ENCODE results near the gene ARMC9.
"Not testable (repeated sequence)": the region's sequence is repeated elsewhere in the genome, so short reads cannot be mapped to it uniquely, and the experiment has no call there.

Gene ARMC9

DNA sequence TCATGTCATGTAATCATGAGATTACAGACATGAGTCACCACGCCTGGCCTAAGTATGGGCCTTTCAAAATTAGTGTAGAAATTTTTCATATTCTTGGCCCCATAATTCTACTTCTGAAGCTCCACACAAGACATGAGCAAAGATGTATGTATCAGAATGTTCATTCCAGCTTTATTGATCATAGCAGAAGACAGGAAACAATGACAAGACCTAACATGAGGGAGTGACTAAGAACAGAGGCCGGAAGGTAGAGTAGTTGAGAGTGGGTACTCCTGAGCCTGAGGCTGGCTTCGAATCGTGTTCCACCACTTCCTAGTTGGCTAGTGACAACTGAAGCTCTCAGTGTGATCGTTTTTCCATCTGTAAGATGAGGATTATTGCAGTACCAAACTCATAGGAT is 89.3 kb downstream of the ARMC9 start:
- DNase-seq (ENCODE audit: low spot score): no peak

DNA sequence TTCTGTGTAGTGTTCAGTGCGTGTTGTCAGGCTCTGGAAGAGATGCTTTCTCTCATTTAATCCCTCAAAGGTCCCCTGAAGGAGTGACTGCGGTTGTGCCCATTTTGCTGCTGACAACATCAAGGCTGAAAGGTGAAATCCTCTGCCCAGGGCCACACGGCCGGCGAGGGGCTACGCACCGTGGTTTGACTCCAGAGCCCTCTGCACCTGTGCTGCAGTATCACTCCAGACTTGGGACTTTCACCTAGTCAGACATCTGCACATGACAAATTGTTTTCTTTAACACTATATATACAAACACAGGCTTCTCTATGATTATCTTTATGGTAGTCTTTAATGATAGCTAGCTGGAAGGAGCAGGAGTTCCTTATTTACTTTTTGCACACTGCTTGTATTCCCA is 90.2 kb downstream of the ARMC9 start:
- DNase-seq (ENCODE audit: low spot score): no peak

GRCh38 chr2:231290321-231291015 is 92.0 kb downstream of the ARMC9 start:
- DNase-seq (ENCODE audit: low spot score): no peak

DNA sequence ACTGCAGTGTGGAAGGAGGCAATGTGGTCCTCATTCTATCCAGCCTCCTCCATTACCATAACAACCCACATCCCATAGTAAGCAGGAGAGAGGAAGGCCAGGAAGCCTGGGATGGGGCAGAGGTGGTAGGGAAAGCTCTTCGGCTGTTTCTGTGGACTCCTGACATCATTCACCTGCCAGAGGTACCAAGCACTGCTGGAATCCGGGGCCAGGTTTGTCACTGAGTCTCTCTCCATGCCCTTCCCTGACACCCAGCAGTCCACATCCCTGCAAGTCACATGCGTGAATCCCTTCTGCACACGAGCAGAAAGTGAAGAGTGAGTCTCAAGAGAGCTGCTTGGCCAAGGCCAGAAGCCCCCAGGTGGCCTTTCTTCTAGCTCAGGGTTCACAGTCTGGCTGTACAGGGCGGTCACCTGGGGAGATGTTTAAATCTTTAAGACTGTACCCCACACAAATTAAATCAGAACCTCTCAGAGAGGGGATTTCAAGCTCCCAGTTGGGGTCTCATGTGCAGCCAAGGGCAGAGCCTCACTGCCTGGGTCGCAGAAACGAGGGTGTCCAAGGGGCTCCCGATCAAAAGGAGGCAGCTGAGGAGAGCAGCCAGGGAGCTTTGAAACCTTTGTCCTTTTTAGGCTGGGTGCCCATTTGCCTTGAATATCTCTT is 94.2 kb downstream of the ARMC9 start:
- no peak for DNase-seq (ENCODE audit: low spot score)

GRCh38 chr2:231293163-231293562 is 94.7 kb downstream of the ARMC9 start:
- DNase-seq (ENCODE audit: low spot score): no peak

GRCh38 chr2:231294116-231294515 is 95.7 kb downstream of the ARMC9 start:
- DNase-seq (ENCODE audit: low spot score): no peak

DNA sequence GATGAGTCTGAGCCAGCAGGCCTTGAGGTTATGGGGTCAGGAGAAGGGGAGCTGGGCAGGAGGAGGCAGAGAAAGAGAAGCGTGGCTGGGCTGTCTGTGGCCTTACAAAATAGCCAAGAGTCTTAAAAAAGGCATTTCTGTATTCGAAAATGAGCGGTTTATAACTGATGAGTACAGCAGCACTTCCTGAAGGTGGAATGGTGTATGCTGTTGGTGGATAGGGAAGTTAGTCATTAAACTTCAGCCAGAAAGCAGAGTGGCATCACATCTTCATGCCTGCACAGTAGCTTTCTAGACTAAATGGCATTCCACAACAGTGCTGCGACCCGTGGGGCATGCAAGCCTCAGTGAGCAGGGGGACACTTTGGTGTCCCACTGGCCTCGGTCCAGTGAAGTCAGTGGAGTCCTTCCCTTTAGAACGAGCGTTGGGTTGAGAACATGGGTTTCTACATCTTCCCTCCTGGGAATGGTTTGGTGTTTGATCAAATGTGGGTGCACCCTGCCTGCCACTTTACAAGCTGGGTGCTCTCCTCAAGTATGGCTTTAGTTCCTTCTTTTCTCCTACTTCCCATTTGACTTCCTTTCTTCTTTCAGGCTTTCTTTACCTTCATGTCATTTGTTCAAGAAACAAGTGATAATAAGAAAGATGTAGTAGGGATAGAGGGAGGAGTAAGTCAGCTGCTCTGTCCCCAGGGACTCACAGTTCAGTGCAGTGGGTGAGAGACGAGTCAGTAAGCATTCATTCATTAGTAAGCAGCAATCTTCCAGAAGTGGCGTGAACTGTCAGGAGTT is 96.3 kb downstream of the ARMC9 start:
- DNase-seq (ENCODE audit: low spot score): peak; percentile 18

DNA sequence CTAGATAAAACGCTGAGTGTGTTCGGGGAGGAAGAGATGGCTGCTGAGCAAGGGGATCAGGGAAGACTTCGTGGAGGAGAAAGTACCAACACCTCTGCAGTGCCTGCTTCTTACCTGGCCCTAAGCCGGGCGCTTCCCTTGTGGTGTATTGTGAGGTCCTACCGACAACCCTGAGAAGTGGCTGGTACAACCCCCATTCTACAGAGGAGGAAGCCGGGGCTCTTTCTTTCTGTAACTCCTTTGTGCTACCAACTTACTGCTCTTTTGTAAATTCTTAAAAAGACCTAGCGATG is 96.9 kb downstream of the ARMC9 start:
- no peak for DNase-seq (ENCODE audit: low spot score)

- no peak for DNase-seq (ENCODE audit: low spot score)
Measured at GRCh38 chr2:231296401-231296974, 98.1 kb downstream of the ARMC9 start.

DNA sequence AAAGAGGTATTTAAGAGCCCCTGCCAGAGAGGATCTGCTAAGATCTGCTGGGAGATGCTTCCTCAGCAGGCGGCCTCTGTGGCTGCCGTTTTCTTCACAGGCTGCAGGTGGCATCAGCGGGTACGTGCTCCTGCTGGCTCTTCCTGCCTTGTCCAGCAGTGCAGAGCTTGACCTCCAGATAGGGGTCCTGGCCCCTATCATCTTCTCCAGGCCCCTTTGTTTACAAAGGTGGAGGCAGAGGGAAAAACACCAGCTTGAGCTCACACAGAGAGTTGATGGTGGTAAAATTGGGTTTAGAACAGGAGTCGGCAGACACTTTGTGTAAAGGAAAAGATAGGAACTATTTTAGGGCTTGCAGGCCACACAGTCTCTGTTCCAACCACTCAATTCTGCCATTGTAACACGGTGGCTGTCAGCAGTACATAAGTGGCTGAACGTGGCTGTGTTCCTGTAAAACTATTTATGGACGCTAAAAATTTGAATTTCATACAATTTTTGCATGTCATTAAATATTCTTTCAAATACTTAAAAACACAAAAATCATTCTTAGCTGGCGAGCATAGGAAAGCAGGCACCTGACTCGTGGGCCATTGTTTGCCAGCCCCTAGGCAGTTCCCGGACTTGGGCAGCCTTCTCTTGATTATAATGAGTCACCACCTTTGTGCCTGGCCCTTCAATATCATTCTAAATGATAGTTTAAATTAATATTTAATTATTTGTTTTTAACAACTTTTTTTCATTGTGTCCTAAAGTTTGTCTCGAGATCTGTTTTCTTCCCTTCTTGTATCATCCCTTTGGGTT is 98.9 kb downstream of the ARMC9 start:
- peak; percentile 70 for DNase-seq (ENCODE audit: low spot score)

DNA sequence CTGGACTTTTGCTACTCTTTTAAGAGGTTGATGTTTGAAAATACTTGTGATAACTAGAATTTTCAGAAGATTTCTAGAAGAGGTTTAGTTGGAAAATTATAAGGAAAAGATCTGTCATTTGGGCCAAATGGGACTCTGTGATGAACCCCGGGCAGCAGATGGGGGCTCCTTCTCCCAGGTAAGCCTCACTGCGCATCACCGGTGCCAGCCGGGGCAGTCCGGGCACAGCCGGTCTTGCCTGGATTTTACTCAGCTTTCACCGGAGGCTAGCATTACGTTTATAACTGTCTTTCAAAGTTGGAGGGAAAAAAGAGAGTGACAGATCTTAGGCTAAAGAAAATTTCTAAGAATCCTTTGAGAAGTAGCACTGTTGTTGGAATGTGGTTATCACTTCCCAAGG is 99.7 kb downstream of the ARMC9 start:
- no peak for DNase-seq (ENCODE audit: low spot score)

DNA sequence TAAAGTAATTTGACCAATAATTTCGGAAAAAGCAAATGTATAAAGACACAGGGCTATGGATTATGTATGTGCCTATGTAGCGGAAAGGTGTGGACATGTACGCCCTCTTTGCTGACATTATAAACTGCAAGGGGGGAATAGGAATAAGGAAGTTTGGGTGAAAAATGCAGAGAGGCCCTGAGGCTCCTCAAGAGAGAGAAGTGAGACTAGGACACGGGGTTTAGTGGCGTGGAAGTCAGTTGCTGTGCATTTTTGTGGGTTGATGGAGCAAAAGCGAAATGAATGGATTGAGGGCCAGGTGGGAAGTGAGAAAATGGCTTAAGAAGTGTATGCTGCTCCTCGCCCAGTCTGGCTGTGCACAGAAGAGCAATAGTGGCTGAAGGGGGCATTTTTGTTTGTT is 100.8 kb downstream of the ARMC9 start:
- no peak for DNase-seq (ENCODE audit: low spot score)

GRCh38 chr2:231300020-231300721 is 101.7 kb downstream of the ARMC9 start:
- DNase-seq (ENCODE audit: low spot score): no peak

- DNase-seq (ENCODE audit: low spot score): no peak
Measured at GRCh38 chr2:231300722-231301076, 102.3 kb downstream of the ARMC9 start.

- not testable (repeated sequence) for DNase-seq (ENCODE audit: low spot score)
Measured at GRCh38 chr2:231304259-231304658, 105.8 kb downstream of the ARMC9 start.

- no peak for DNase-seq (ENCODE audit: low spot score)
Measured at GRCh38 chr2:231305221-231305620, 106.8 kb downstream of the ARMC9 start.

GRCh38 chr2:231306791-231307393 is 108.5 kb downstream of the ARMC9 start:
- DNase-seq (ENCODE audit: low spot score): no peak

DNA sequence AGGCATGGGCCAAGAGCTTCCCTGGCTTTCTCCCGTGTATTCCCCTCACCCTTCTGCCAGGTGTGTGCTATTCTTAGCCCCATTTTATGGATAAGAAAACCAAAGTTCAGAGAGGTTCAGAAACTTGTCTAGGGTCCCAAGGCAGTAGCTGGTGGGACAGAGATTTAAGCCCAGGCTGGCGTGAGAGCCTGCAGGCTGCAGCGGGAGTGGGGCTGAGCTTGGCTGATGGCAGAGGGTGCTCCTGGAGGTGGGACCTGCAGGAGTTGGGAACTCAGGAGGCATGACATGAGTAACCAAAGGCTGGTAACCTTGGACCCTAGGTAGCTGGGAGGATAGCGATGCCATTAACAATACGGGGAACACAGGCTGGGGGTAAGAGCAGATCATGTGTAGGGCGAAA is 109.8 kb downstream of the ARMC9 start:
- no peak for DNase-seq (ENCODE audit: low spot score)

DNA sequence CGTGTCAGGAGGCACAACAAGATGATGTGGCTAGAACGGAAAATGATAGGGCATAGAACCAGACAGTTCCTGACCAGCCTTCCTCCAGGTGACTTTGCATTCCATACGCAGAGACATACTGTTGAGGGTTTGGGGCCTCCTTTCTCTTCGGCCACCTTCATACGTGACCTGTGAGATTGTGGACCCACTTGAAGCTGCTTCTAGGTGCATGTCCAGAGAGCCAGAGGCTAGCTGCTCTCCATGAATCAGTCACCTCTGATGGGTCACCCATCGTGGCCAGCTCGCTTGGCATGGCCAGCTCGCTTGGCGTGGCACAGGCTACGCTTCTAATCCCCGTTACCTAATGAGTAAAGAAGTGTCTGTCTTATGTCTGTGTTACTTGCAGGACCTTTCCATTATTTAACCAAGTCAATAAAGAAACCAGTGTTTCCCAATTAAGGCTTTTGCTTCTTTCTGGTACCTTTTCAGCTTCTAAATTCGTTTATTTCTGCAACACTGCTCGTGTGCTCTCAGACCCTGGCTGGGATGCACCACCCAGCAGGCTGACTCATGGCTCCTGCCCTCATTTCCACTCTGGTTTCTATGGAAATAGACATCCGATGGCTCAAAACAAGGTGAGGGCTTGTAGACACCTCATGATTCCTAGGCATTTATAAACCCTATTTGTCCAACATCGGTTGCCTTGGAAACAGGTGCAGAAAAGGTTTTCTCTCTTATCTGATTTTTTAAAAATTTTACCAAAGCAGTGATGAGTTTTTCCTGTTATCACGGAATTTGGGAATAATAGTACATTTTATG is 110.4 kb downstream of the ARMC9 start:
- no peak for DNase-seq (ENCODE audit: low spot score)

GRCh38 chr2:231312066-231312465 is 113.6 kb downstream of the ARMC9 start:
- DNase-seq (ENCODE audit: low spot score): no peak

Measured in GM03348 (cell line).